ENCODE data around the gene KRTAP10-11.
"Not testable (repeated sequence)": the region's sequence is repeated elsewhere in the genome, so short reads cannot be mapped to it uniquely, and the experiment has no call there.

KRTAP10-11 gene

DNA sequence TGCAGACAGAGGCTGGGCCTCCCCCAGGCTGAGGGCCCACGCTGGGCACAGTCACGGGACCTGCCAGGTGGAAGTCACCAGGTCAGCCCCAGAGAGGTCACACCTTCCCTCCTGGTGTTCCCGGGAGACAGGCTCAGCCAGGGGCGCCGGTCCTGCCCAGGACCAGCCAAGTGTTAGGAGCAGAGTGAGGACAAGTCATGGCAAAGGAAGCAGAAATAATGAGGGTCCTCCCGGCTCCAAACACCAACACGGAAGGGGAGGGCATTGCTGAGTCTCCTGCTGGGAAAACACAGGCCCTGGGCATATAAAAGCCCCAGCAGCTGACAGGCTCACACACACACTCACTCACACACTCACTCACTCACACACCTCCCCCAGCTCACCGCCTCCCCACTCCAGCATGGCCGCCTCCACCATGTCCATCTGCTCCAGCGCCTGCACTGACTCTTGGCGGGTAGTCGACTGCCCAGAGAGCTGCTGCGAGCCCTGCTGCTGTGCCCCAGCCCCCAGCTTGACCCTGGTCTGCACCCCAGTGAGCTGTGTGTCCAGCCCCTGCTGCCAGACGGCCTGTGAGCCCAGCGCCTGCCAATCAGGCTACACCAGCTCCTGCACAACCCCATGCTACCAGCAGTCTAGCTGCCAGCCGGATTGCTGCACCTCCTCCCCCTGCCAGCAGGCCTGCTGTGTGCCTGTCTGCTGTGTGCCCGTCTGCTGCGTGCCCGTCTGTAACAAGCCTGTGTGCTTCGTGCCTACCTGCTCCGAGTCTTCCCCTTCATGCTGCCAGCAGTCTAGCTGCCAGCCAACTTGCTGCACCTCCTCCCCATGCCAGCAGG lies 9.0 kb upstream of the KRTAP10-11 start, which contains the start of gene KRTAP10-10:
Gene KRTAP10-10, plus strand, starts transcription at position 339 of the 833 bp plus-strand sequence. Its CDS starts 62 bp downstream, at position 401.
- no peak for DNase-seq (ENCODE audit: insufficient read length, low spot score)
- FAIRE-seq = no peak

GRCh38 chr21:44637851-44638348 lies 8.3 kb upstream of the KRTAP10-11 start:
- FAIRE-seq; DNase-seq (ENCODE audit: insufficient read length, low spot score): not testable (repeated sequence)

More for the DNA sequence above, 9.0 kb upstream of the KRTAP10-11 start, which contains the start of gene KRTAP10-10:
- TF ChIP-seq, protein P1, sequence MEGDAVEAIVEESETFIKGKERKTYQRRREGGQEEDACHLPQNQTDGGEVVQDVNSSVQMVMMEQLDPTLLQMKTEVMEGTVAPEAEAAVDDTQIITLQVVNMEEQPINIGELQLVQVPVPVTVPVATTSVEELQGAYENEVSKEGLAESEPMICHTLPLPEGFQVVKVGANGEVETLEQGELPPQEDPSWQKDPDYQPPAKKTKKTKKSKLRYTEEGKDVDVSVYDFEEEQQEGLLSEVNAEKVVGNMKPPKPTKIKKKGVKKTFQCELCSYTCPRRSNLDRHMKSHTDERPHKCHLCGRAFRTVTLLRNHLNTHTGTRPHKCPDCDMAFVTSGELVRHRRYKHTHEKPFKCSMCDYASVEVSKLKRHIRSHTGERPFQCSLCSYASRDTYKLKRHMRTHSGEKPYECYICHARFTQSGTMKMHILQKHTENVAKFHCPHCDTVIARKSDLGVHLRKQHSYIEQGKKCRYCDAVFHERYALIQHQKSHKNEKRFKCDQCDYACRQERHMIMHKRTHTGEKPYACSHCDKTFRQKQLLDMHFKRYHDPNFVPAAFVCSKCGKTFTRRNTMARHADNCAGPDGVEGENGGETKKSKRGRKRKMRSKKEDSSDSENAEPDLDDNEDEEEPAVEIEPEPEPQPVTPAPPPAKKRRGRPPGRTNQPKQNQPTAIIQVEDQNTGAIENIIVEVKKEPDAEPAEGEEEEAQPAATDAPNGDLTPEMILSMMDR (IDR thresholded peaks at IDR 0.05; ENCODE audit: insufficient read depth, missing control alignments) = no peak

- DNase-seq (ENCODE audit: insufficient read length, low spot score); FAIRE-seq: not testable (repeated sequence)
Measured at GRCh38 chr21:44638506-44639330, 7.5 kb upstream of the KRTAP10-11 start.

DNA sequence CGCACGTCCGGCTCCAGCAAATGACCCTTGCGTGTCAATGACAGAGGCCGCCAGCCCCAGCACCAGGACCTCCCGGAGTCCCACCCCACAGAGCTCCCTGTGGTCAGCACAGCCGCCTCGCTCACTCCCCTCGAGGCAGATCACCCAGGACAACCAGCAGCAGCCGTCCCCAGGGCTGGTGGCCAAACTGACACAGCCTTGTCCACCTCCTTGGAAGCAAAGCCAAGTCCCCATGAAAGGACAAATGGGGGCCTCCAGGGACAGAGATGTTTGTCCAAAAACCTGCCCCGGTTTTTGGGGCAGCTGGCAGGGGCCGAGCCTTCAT lies 6.9 kb upstream of the KRTAP10-11 start:
- TF ChIP-seq, protein P1 (IDR thresholded peaks at IDR 0.05; ENCODE audit: insufficient read depth, missing control alignments) = no peak
- FAIRE-seq (no peak), DNase-seq (ENCODE audit: insufficient read length, low spot score) (no peak)

- TF ChIP-seq, protein P1 (IDR thresholded peaks at IDR 0.05; ENCODE audit: insufficient read depth, missing control alignments) = no peak
- DNase-seq (ENCODE audit: insufficient read length, low spot score) = no peak
- FAIRE-seq = no peak
Measured at GRCh38 chr21:44640761-44641160, 5.5 kb upstream of the KRTAP10-11 start.

DNA sequence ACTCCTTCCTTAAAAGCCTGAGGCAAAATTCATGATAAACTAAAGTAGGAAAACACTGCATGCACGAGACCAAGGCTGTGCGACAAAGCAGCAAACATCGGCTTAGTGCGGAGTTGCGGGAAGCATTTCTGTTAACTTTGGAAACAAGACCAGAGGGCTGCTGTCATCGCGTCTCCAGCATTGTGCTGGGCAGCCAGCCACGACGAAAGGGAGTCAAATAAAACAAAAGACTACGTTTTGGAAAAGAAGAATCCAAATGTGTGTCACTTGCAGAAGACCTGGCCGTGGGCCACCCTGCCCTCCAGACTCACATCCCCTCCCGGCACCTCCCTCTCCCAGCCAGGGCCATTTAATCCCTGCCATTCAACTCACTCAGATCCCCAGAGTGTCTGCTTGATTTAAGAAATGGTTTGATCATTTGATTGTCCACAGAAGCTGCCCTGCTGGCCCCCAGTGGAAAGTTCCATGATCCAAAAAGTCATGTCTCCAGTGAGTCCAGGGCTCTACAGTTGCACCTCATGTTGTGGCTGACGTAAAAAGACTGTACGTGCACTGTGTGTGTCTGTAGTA lies 2.4 kb upstream of the KRTAP10-11 start:
- no peak for DNase-seq (ENCODE audit: insufficient read length, low spot score)
- TF ChIP-seq, protein P1 (IDR thresholded peaks at IDR 0.05; ENCODE audit: insufficient read depth, missing control alignments) = no peak

GRCh38 chr21:44644878-44645277 lies 1.3 kb upstream of the KRTAP10-11 start:
- TF ChIP-seq, protein P1 (IDR thresholded peaks at IDR 0.05; ENCODE audit: insufficient read depth, missing control alignments) = no peak
- FAIRE-seq (no peak), DNase-seq (ENCODE audit: insufficient read length, low spot score) (no peak)

More for the DNA sequence above, 2.4 kb upstream of the KRTAP10-11 start:
- no peak for FAIRE-seq

Data from D721Med (cell line).